ENCODE results near the gene HDAC4.
"Not testable (repeated sequence)": the region's sequence is repeated elsewhere in the genome, so short reads cannot be mapped to it uniquely, and the experiment has no call there.

The HDAC4 gene

GRCh38 chr2:239069362-239070333, 331.2 kb downstream of the HDAC4 start:
- DNase-seq (peak; percentile 23), ATAC-seq (replicated peaks) (peak in 1 of 2 donors; percentile 73)
- H3K4me3 Mint-ChIP-seq, H3K27me3 Mint-ChIP-seq, H3K9me3 Mint-ChIP-seq, H3K27ac Mint-ChIP-seq, H3K4me1 Mint-ChIP-seq: not testable (repeated sequence)
- H3K36me3 Mint-ChIP-seq, result peaks cover 30 to 60% of the 10 kb centered on the region in 2 donors

- Mint-ChIP-seq H3K4me3 (no peak overlapping the region), H3K36me3 (peaks cover 32 to 56% of the 10 kb centered on the region in 2 donors)
Measured at GRCh38 chr2:239068411-239068810, 332.4 kb downstream of the HDAC4 start.

GRCh38 chr2:239067196-239067865, 333.5 kb downstream of the HDAC4 start:
- peaks cover 29 to 48% of the 10 kb centered on the region in 2 donors for H3K36me3 Mint-ChIP-seq
- no peak overlapping the region for H3K4me3 Mint-ChIP-seq
- H3K9me3 Mint-ChIP-seq, result peaks cover 0 to 2% of the 10 kb centered on the region in 2 donors
- H3K4me1 Mint-ChIP-seq, result peaks cover 3 to 4% of the 10 kb centered on the region in 2 donors
- H3K27ac Mint-ChIP-seq, result no peak overlapping the region
- no peaks in the 10 kb centered on the region for H3K27me3 Mint-ChIP-seq
- DNase-seq, result no peak
- ATAC-seq (replicated peaks), result no peak

More at GRCh38 chr2:239068411-239068810, 332.4 kb downstream of the HDAC4 start:
- H3K27me3 Mint-ChIP-seq, result no peaks in the 10 kb centered on the region
- no peak overlapping the region for H3K27ac Mint-ChIP-seq
- H3K9me3 Mint-ChIP-seq, result peaks cover 0 to 2% of the 10 kb centered on the region in 2 donors
- ATAC-seq (replicated peaks) (no peak), DNase-seq (no peak)
- peaks cover 3 to 4% of the 10 kb centered on the region in 2 donors for H3K4me1 Mint-ChIP-seq

GRCh38 chr2:239066597-239066996, 334.2 kb downstream of the HDAC4 start:
- Mint-ChIP-seq H3K36me3 (peaks cover 22 to 47% of the 10 kb centered on the region in 2 donors), H3K27ac (no peak overlapping the region), H3K27me3 (no peaks in the 10 kb centered on the region), H3K9me3 (peaks cover 0 to 2% of the 10 kb centered on the region in 2 donors), H3K4me1 (peaks cover 3 to 4% of the 10 kb centered on the region in 2 donors), H3K4me3 (no peak overlapping the region)
- DNase-seq, result no peak
- no peak for ATAC-seq (replicated peaks)

GRCh38 chr2:239065962-239066361, 334.9 kb downstream of the HDAC4 start:
- Mint-ChIP-seq H3K9me3 (peaks cover 0 to 2% of the 10 kb centered on the region in 2 donors), H3K4me3 (no peak overlapping the region), H3K36me3 (peaks cover 26 to 50% of the 10 kb centered on the region in 2 donors), H3K4me1 (peaks cover 3 to 4% of the 10 kb centered on the region in 2 donors), H3K27me3 (no peaks in the 10 kb centered on the region), H3K27ac (no peak overlapping the region)
- DNase-seq (no peak), ATAC-seq (replicated peaks) (no peak)

GRCh38 chr2:239065537-239065936, 335.3 kb downstream of the HDAC4 start:
- Mint-ChIP-seq H3K9me3 (peaks cover 0 to 2% of the 10 kb centered on the region in 2 donors), H3K4me3 (no peak overlapping the region), H3K36me3 (peaks cover 28 to 53% of the 10 kb centered on the region in 2 donors), H3K27ac (no peak overlapping the region), H3K4me1 (peaks cover 3 to 4% of the 10 kb centered on the region in 2 donors), H3K27me3 (no peaks in the 10 kb centered on the region)
- ATAC-seq (replicated peaks) (no peak), DNase-seq (no peak)

- Mint-ChIP-seq H3K4me1 (peaks cover under 1 to 2% of the 10 kb centered on the region in 2 donors), H3K27ac (no peak overlapping the region), H3K36me3 (peaks cover 27 to 51% of the 10 kb centered on the region in 2 donors), H3K9me3 (peaks cover 0 to under 1% of the 10 kb centered on the region in 2 donors), H3K4me3 (no peak overlapping the region), H3K27me3 (no peaks in the 10 kb centered on the region)
- DNase-seq (no peak), ATAC-seq (replicated peaks) (no peak)
Measured at GRCh38 chr2:239064891-239065290, 335.9 kb downstream of the HDAC4 start.

GRCh38 chr2:239064253-239064652, 336.6 kb downstream of the HDAC4 start:
- H3K4me1 Mint-ChIP-seq, result no peaks in the 10 kb centered on the region
- no peak for ATAC-seq (replicated peaks)
- no peak overlapping the region for H3K4me3 Mint-ChIP-seq
- H3K27ac Mint-ChIP-seq, result no peak overlapping the region
- DNase-seq, result no peak
- H3K9me3 Mint-ChIP-seq, result no peaks in the 10 kb centered on the region
- H3K27me3 Mint-ChIP-seq, result no peaks in the 10 kb centered on the region
- peaks cover 26 to 50% of the 10 kb centered on the region in 2 donors for H3K36me3 Mint-ChIP-seq

GRCh38 chr2:239062743-239063142, 338.1 kb downstream of the HDAC4 start:
- H3K27ac Mint-ChIP-seq, result no peak overlapping the region

GRCh38 chr2:239061824-239062570, 338.8 kb downstream of the HDAC4 start:
- Mint-ChIP-seq H3K4me3 (no peak overlapping the region), H3K27ac (no peak overlapping the region), H3K9me3 (no peaks in the 10 kb centered on the region), H3K27me3 (no peaks in the 10 kb centered on the region), H3K4me1 (no peaks in the 10 kb centered on the region), H3K36me3 (peaks cover 26 to 43% of the 10 kb centered on the region in 2 donors)
- ATAC-seq (replicated peaks) (no peak), DNase-seq (no peak)

More at GRCh38 chr2:239062743-239063142, 338.1 kb downstream of the HDAC4 start:
- Mint-ChIP-seq H3K9me3 (no peaks in the 10 kb centered on the region), H3K4me3 (no peak overlapping the region), H3K36me3 (peaks cover 26 to 47% of the 10 kb centered on the region in 2 donors), H3K4me1 (no peaks in the 10 kb centered on the region), H3K27me3 (no peaks in the 10 kb centered on the region)
- DNase-seq, result no peak
- no peak for ATAC-seq (replicated peaks)

- H3K27ac Mint-ChIP-seq, result peak overlapping the region; percentile 34
- H3K27me3 Mint-ChIP-seq, result no peaks in the 10 kb centered on the region
- H3K4me1 Mint-ChIP-seq, result no peaks in the 10 kb centered on the region
- no peaks in the 10 kb centered on the region for H3K9me3 Mint-ChIP-seq
- peaks cover 19 to 37% of the 10 kb centered on the region in 2 donors for H3K36me3 Mint-ChIP-seq
- no peak for DNase-seq
- no peak overlapping the region for H3K4me3 Mint-ChIP-seq
- ATAC-seq (replicated peaks), result no peak
Measured at GRCh38 chr2:239061121-239061666, 339.6 kb downstream of the HDAC4 start.

GRCh38 chr2:239060676-239061075, 340.1 kb downstream of the HDAC4 start:
- H3K9me3 Mint-ChIP-seq, result no peaks in the 10 kb centered on the region
- no peak overlapping the region for H3K4me3 Mint-ChIP-seq
- DNase-seq, result no peak
- no peaks in the 10 kb centered on the region for H3K4me1 Mint-ChIP-seq
- H3K27ac Mint-ChIP-seq, result no peak overlapping the region
- ATAC-seq (replicated peaks), result no peak
- peaks cover 17 to 33% of the 10 kb centered on the region in 2 donors for H3K36me3 Mint-ChIP-seq
- H3K27me3 Mint-ChIP-seq, result no peaks in the 10 kb centered on the region

- Mint-ChIP-seq H3K36me3 (peaks cover 18 to 31% of the 10 kb centered on the region in 2 donors), H3K9me3 (no peaks in the 10 kb centered on the region), H3K4me3 (no peak overlapping the region), H3K27ac (no peak overlapping the region), H3K4me1 (no peaks in the 10 kb centered on the region), H3K27me3 (no peaks in the 10 kb centered on the region)
- no peak for DNase-seq
- no peak for ATAC-seq (replicated peaks)
Measured at GRCh38 chr2:239059854-239060253, 341.0 kb downstream of the HDAC4 start.

GRCh38 chr2:239058766-239059165, 342.1 kb downstream of the HDAC4 start:
- Mint-ChIP-seq H3K9me3 (no peaks in the 10 kb centered on the region), H3K27me3 (no peaks in the 10 kb centered on the region), H3K36me3 (peaks cover 19 to 35% of the 10 kb centered on the region in 2 donors), H3K4me3 (no peak overlapping the region), H3K27ac (no peak overlapping the region), H3K4me1 (no peaks in the 10 kb centered on the region)
- DNase-seq (no peak), ATAC-seq (replicated peaks) (no peak)

All from stimulated activated naive B cell treated with anti-CD40 and anti-IgM and Interleukin-4, amounts not matched to agents 10 μg/mL and 1 μg/mL and 100 μg/mL, for 72 hours (primary cell).